H1 (cell line): ENCODE results near the gene SIPA1L3. TPM values are rescaled to one million over a fixed set of nuclear protein-coding genes. Genes with fewer than 3 reads are reported as not detected.

ENCODE experiments used
- BCL11A ChIP-seq, 2 experiments: IDR thresholded peaks; one replicate each; pipeline ENCODE4 v1.6.1; 2011; ENCODE audit warnings: low read depth in 2 of 2, low read length in 2 of 2, mild to moderate bottlenecking in 2 of 2
- GTF2F1 ChIP-seq: IDR thresholded peaks from 2 replicates; pipeline ENCODE4 v1.6.1; 2012; ENCODE audit warnings: low read depth, low read length, improper control_type of control experiment, borderline replicate concordance
- KDM4A ChIP-seq: IDR thresholded peaks from one replicate; pipeline ENCODE4 v1.7.1; 2012; ENCODE audit warnings: low read depth, mild to moderate bottlenecking, moderate library complexity, low read length, inconsistent platforms; ENCODE audit not compliant: severe bottlenecking
- NRF1 ChIP-seq: IDR thresholded peaks from 2 replicates; pipeline ENCODE4 v1.6.1; 2011; ENCODE audit warnings: mild to moderate bottlenecking, low read depth, low read length, improper control_type of control experiment
- RBBP5 ChIP-seq: IDR thresholded peaks from 2 replicates; pipeline ENCODE4 v1.7.1; 2012; ENCODE audit warnings: low read depth, mild to moderate bottlenecking, inconsistent platforms, low read length, moderate library complexity, borderline replicate concordance
- RFX5 ChIP-seq: IDR thresholded peaks from 2 replicates; pipeline ENCODE4 v1.6.1; 2011; ENCODE audit warnings: low read depth, low read length, improper control_type of control experiment, borderline replicate concordance
- SP2 ChIP-seq: IDR thresholded peaks from 2 replicates; pipeline ENCODE4 v1.6.1; 2012; ENCODE audit warnings: mild to moderate bottlenecking, low read length, inconsistent platforms
- polyA plus RNA-seq, 7 experiments: library from polyadenylated mRNA; depleted of rRNA in 3 of 7; stranded (reverse) in 5 of 7; unstranded in 2 of 7; fragments of >200 nt in 5 of 7; fragments of 200-250 nt in 2 of 7; gene quantifications; 1 replicate in 5 of 7; 2 replicates in 1 of 7; 4 replicates in 1 of 7; pipeline versions ENCODE4 v1.2.1 to v1.2.3, GENCODE V29; 2011 to 2013; ENCODE audit warnings: missing spikeins in 2 of 7, mixed read lengths in 2 of 7
- total RNA-seq: library from RNA; stranded (reverse); fragmentation: NEBNext Ultra II Directional; extraction: Animal tissue kit (Norgen Biotek cat#: 25700); gene quantifications from 2 replicates; pipeline ENCODE4 v1.2.1, GENCODE V29; 2021
- TF ChIP-seq, protein P1 (sequence below), 3 experiments: IDR thresholded peaks; 1 replicate in 2 of 3; 2 replicates in 1 of 3; pipeline versions ENCODE4 v1.5.1 to v1.6.1; 2011; ENCODE audit warnings: low read length in 3 of 3, mild to moderate bottlenecking in 3 of 3, inconsistent platforms in 2 of 3, low read depth in 1 of 3, moderate library complexity in 1 of 3; ENCODE audit not compliant: insufficient read depth in 1 of 3; ENCODE audit errors: control extremely low read depth in 1 of 3

The SIPA1L3 gene
- total and polyA plus RNA-seq, 2 of the 8 experiments (the other 6 are each of a cell fraction or from before 2014, with no cell fraction given), result 15.0 to 54.9 TPM

DNA sequence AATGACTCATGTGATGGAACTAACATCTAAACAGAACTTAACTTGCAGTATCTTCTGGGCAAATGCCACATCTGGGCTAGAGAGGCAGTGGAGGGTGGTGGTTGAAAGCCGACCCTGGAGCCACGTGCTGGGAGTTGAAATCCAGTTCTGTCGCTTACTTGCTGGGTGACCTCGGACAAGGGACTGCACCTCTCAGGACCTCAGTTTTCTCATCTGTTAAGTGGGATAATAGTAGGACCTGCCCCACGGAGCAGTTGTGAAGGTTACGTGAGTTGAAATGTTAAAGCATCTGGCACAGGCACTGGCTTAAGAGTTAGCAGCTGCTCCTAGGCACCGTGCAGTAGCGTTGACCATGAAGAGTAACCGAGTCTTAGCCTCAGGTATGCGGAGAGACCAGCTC lies 76.1 kb downstream of the SIPA1L3 start (continued):
- TF ChIP-seq SP2 (no peak), BCL11A (IDR thresholded peaks at IDR 0.05; ENCODE audit: low read depth in 2 of 2, low read length in 2 of 2) (no peak), GTF2F1 (no peak), RFX5 (no peak), KDM4A (no peak), NRF1 (no peak), RBBP5 (no peak)
- TF ChIP-seq, protein P1, sequence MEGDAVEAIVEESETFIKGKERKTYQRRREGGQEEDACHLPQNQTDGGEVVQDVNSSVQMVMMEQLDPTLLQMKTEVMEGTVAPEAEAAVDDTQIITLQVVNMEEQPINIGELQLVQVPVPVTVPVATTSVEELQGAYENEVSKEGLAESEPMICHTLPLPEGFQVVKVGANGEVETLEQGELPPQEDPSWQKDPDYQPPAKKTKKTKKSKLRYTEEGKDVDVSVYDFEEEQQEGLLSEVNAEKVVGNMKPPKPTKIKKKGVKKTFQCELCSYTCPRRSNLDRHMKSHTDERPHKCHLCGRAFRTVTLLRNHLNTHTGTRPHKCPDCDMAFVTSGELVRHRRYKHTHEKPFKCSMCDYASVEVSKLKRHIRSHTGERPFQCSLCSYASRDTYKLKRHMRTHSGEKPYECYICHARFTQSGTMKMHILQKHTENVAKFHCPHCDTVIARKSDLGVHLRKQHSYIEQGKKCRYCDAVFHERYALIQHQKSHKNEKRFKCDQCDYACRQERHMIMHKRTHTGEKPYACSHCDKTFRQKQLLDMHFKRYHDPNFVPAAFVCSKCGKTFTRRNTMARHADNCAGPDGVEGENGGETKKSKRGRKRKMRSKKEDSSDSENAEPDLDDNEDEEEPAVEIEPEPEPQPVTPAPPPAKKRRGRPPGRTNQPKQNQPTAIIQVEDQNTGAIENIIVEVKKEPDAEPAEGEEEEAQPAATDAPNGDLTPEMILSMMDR (IDR thresholded peaks at IDR 0.05; ENCODE audit: control extremely low read depth in 1 of 3, insufficient read depth in 1 of 3, low read depth in 1 of 3, low read length in 3 of 3), result no peak
